Measurements from ENCODE around the gene GPR4. TPM values are rescaled to one million over a fixed set of nuclear protein-coding genes. Genes with fewer than 3 reads are reported as not detected.

The GPR4 gene
- polyA plus RNA-seq, 1 of the 3 experiments (the other 2 are of a cell fraction), result 0.69 TPM

DNA sequence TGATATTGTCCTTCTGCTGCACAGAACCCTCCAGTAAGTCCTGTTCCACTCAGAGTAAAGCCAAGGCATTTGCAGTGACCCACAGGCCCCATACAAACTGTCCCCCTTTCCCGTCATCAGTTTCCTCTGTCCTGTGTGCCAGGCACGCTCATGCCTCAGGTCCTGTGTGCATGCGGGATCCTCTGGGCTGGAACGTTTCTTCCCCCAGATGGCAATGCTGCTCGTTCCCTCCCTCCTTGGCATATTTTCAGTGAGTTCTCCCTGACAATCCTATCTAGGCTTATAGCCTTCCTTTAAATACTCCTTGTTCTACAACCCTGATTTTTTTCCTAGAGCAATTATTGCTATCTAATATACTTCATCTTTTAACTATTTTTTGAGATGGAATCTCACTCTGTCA is 23.2 kb downstream of the GPR4 start:
- H3F3A ChIP-seq (replicated peaks; ENCODE audit: insufficient read depth), result peaks cover 35% of the 10 kb centered on the region
- peak overlapping the region in 1 of 2 experiments; percentile 53; a peak in 2 of 4 replicates for H3K27ac ChIP-seq (ENCODE audit: low read depth in 2 of 2, low read length in 1 of 2)
- no peak overlapping the region for H2AFZ ChIP-seq (ENCODE audit: low read depth)
- no peaks in the 10 kb centered on the region for H3K9me3 ChIP-seq
- no peaks in the 10 kb centered on the region for H3K9me2 ChIP-seq
- CTCF ChIA-PET, result no interaction called here
- no peak for DNase-seq
- H4K20me1 ChIP-seq (ENCODE audit: insufficient read depth), result no peaks in the 10 kb centered on the region
- TF ChIP-seq TEAD4 (IDR thresholded peaks at IDR 0.05; ENCODE audit: borderline replicate concordance, insufficient read depth) (no peak), TAF1 (IDR thresholded peaks at IDR 0.05; ENCODE audit: borderline replicate concordance, low read depth, low read length) (no peak), ELF1 (IDR thresholded peaks at IDR 0.05) (no peak), MEF2A (IDR thresholded peaks at IDR 0.05; ENCODE audit: borderline replicate concordance, low read depth) (no peak), RCOR1 (IDR thresholded peaks at IDR 0.05; ENCODE audit: low read length) (no peak), SMC3 (IDR thresholded peaks at IDR 0.05; ENCODE audit: low read depth, low read length) (no peak), NRF1 (IDR thresholded peaks at IDR 0.05; ENCODE audit: low read depth, low read length) (no peak), MXI1 (IDR thresholded peaks at IDR 0.05; ENCODE audit: low read depth, low read length) (no peak), GABPA (IDR thresholded peaks at IDR 0.05; ENCODE audit: low read depth) (no peak), YY1 (IDR thresholded peaks at IDR 0.05; ENCODE audit: low read depth) (no peak), FOXM1 (IDR thresholded peaks at IDR 0.05; ENCODE audit: low read depth) (no peak), FOSL2 (IDR thresholded peaks at IDR 0.05; ENCODE audit: borderline replicate concordance, low read depth) (no peak), TCF12 (IDR thresholded peaks at IDR 0.05) (no peak), RFX5 (IDR thresholded peaks at IDR 0.05; ENCODE audit: low read length) (no peak), FOXJ3 (CRISPR knock-in tag; IDR thresholded peaks at IDR 0.05) (no peak)
- TF ChIP-seq, protein P1, sequence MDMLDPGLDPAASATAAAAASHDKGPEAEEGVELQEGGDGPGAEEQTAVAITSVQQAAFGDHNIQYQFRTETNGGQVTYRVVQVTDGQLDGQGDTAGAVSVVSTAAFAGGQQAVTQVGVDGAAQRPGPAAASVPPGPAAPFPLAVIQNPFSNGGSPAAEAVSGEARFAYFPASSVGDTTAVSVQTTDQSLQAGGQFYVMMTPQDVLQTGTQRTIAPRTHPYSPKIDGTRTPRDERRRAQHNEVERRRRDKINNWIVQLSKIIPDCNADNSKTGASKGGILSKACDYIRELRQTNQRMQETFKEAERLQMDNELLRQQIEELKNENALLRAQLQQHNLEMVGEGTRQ (IDR thresholded peaks at IDR 0.05; ENCODE audit: borderline replicate concordance, low read depth, low read length), result no peak
- TF ChIP-seq, protein P2, sequence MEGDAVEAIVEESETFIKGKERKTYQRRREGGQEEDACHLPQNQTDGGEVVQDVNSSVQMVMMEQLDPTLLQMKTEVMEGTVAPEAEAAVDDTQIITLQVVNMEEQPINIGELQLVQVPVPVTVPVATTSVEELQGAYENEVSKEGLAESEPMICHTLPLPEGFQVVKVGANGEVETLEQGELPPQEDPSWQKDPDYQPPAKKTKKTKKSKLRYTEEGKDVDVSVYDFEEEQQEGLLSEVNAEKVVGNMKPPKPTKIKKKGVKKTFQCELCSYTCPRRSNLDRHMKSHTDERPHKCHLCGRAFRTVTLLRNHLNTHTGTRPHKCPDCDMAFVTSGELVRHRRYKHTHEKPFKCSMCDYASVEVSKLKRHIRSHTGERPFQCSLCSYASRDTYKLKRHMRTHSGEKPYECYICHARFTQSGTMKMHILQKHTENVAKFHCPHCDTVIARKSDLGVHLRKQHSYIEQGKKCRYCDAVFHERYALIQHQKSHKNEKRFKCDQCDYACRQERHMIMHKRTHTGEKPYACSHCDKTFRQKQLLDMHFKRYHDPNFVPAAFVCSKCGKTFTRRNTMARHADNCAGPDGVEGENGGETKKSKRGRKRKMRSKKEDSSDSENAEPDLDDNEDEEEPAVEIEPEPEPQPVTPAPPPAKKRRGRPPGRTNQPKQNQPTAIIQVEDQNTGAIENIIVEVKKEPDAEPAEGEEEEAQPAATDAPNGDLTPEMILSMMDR (IDR thresholded peaks at IDR 0.05), result no peak
- TF ChIP-seq, protein P3, sequence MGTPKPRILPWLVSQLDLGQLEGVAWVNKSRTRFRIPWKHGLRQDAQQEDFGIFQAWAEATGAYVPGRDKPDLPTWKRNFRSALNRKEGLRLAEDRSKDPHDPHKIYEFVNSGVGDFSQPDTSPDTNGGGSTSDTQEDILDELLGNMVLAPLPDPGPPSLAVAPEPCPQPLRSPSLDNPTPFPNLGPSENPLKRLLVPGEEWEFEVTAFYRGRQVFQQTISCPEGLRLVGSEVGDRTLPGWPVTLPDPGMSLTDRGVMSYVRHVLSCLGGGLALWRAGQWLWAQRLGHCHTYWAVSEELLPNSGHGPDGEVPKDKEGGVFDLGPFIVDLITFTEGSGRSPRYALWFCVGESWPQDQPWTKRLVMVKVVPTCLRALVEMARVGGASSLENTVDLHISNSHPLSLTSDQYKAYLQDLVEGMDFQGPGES (IDR thresholded peaks at IDR 0.05; ENCODE audit: low read depth, low read length), result no peak
- TF ChIP-seq, protein P4, sequence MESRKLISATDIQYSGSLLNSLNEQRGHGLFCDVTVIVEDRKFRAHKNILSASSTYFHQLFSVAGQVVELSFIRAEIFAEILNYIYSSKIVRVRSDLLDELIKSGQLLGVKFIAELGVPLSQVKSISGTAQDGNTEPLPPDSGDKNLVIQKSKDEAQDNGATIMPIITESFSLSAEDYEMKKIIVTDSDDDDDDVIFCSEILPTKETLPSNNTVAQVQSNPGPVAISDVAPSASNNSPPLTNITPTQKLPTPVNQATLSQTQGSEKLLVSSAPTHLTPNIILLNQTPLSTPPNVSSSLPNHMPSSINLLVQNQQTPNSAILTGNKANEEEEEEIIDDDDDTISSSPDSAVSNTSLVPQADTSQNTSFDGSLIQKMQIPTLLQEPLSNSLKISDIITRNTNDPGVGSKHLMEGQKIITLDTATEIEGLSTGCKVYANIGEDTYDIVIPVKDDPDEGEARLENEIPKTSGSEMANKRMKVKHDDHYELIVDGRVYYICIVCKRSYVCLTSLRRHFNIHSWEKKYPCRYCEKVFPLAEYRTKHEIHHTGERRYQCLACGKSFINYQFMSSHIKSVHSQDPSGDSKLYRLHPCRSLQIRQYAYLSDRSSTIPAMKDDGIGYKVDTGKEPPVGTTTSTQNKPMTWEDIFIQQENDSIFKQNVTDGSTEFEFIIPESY (IDR thresholded peaks at IDR 0.05; ENCODE audit: borderline replicate concordance, low read depth), result no peak
- TF ChIP-seq, protein P5, sequence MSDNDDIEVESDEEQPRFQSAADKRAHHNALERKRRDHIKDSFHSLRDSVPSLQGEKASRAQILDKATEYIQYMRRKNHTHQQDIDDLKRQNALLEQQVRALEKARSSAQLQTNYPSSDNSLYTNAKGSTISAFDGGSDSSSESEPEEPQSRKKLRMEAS (IDR thresholded peaks at IDR 0.05; ENCODE audit: low read depth), result no peak
- WGBS (ENCODE audit: low lambda C conversion rate), result 88% methylated on average over 5 of the region's 5 CpGs
- H3K4me3 ChIP-seq (ENCODE audit: low read depth in 2 of 2, low read length in 1 of 2), result no peak overlapping the region
- no peak overlapping the region for H3K4me2 ChIP-seq
- H3K27me3 ChIP-seq (ENCODE audit: insufficient read depth), result no peaks in the 10 kb centered on the region
- no peak overlapping the region for H3K9ac ChIP-seq
- H3K79me2 ChIP-seq (ENCODE audit: insufficient read depth), result peaks cover 74% of the 10 kb centered on the region
- peaks cover 6 to 13% of the 10 kb centered on the region in 2 experiments; a peak in 3 of 4 replicates for H3K4me1 ChIP-seq (ENCODE audit: control insufficient read depth in 1 of 2, insufficient read depth in 2 of 2, low read depth in 1 of 2, low read length in 1 of 2)
- peaks cover 0 to 3% of the 10 kb centered on the region in 2 experiments for H3K36me3 ChIP-seq (replicated peaks in 1 of 2; ENCODE audit: control insufficient read depth in 1 of 2, insufficient read depth in 2 of 2, low read length in 1 of 2)
- POLR2A ChIA-PET, result no interaction called here
